ENCODE measurements around the gene CHST11. TPM values are rescaled to one million over a fixed set of nuclear protein-coding genes. Genes with fewer than 3 reads are reported as not detected.
"Not testable (repeated sequence)": the region's sequence is repeated elsewhere in the genome, so short reads cannot be mapped to it uniquely, and the experiment has no call there.

CHST11 gene
- total RNA-seq, 1 donor: 10.8 TPM

GRCh38 chr12:104526320-104526719 is 69.6 kb downstream of the CHST11 start:
- TF ChIP-seq, protein P1, sequence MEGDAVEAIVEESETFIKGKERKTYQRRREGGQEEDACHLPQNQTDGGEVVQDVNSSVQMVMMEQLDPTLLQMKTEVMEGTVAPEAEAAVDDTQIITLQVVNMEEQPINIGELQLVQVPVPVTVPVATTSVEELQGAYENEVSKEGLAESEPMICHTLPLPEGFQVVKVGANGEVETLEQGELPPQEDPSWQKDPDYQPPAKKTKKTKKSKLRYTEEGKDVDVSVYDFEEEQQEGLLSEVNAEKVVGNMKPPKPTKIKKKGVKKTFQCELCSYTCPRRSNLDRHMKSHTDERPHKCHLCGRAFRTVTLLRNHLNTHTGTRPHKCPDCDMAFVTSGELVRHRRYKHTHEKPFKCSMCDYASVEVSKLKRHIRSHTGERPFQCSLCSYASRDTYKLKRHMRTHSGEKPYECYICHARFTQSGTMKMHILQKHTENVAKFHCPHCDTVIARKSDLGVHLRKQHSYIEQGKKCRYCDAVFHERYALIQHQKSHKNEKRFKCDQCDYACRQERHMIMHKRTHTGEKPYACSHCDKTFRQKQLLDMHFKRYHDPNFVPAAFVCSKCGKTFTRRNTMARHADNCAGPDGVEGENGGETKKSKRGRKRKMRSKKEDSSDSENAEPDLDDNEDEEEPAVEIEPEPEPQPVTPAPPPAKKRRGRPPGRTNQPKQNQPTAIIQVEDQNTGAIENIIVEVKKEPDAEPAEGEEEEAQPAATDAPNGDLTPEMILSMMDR (IDR thresholded peaks at IDR 0.05; ENCODE audit: insufficient read depth, low read length): no peak
- no peak overlapping the region for H3K4me3 ChIP-seq (ENCODE audit: low read depth, low read length)
- DNase-seq (ENCODE audit: low read depth): no peak

DNA sequence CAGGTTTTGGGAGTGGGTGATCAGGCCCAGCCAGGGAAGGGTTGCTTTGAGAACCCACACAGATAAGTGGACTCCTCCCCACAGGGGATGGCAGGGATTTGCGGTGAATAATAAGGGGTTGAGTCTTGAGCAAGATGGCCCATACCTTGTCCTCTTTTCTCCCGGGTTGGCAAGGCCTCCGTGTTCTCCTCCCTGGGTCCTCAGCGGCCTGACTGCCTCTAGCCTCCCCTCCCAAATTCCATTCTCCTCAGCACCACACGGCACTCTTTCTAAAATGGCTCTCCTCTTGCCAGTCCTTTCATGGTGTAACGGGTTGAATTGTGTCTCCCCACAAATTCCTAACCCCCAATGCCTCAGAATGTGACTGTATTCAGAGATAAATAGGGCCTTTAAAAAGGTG is 70.0 kb downstream of the CHST11 start:
- no peak overlapping the region for H3K4me3 ChIP-seq (ENCODE audit: low read depth, low read length)
- TF ChIP-seq, protein P1 (IDR thresholded peaks at IDR 0.05; ENCODE audit: insufficient read depth, low read length): no peak
- DNase-seq (ENCODE audit: low read depth): no peak

DNA sequence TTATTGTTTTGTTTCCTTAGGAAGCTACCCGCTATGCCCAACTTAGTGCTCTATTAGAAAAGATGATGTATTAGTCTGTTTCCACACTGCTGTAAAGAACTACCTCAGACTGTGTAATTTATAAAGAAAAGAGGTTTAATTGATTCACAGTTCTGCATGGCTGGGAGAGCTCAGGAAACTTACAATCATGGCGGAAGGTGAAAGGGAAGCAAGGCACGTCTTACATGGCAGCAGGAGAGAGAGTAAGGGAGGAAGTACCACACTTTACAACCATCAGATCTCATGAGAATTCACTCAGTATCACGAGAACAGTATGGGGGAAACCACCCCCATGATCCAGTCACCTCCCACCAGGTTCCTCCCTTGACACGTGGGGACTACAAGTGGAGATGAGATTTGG is 70.9 kb downstream of the CHST11 start:
- not testable (repeated sequence) for H3K4me3 ChIP-seq (ENCODE audit: low read depth, low read length); DNase-seq (ENCODE audit: low read depth)

DNA sequence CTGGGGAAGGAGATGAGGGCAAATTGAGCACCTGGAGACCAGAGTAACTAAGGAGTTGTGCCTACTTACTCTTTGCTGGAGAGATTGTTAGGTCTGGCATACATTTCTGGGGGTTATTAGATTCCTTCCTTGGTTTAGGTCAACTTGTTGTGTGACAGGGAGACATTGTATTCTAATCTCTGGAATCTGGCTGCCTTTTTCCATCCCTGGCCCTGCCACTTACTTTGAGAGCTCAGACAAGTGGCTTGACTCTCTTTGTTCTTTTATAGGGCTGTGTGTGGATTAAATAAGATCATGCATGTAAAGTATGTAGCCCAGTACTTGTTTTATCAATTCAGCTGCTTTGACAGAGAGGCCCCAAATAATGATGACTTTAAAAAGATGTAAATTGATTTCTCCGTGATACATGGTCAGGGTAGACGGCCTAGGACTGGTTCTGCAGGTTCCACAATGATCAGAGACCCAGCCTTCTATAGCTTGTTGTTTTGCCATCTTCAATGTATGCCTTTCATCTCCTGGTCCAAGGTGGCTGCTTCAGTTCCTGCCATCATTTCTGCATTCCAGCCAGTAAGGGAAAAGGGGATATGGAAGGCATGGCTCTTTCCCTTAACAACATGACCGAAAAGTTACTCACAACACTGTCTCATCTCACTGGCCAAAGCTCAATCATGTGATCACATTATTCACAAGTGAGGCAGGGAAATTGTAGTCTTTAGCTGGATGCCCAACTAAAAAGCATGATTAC is 72.6 kb downstream of the CHST11 start:
- TF ChIP-seq, protein P1 (IDR thresholded peaks at IDR 0.05; ENCODE audit: insufficient read depth, low read length): no peak
- H3K4me3 ChIP-seq (ENCODE audit: low read depth, low read length): no peak overlapping the region
- no peak for DNase-seq (ENCODE audit: low read depth)

GRCh38 chr12:104532636-104533035 is 75.9 kb downstream of the CHST11 start:
- no peak overlapping the region for H3K4me3 ChIP-seq (ENCODE audit: low read depth, low read length)
- DNase-seq (ENCODE audit: low read depth): no peak
- TF ChIP-seq, protein P1 (IDR thresholded peaks at IDR 0.05; ENCODE audit: insufficient read depth, low read length): no peak

- TF ChIP-seq, protein P1 (IDR thresholded peaks at IDR 0.05; ENCODE audit: insufficient read depth, low read length): no peak
- no peak for DNase-seq (ENCODE audit: low read depth)
- no peak overlapping the region for H3K4me3 ChIP-seq (ENCODE audit: low read depth, low read length)
Measured at GRCh38 chr12:104533134-104533533, 76.4 kb downstream of the CHST11 start.

DNA sequence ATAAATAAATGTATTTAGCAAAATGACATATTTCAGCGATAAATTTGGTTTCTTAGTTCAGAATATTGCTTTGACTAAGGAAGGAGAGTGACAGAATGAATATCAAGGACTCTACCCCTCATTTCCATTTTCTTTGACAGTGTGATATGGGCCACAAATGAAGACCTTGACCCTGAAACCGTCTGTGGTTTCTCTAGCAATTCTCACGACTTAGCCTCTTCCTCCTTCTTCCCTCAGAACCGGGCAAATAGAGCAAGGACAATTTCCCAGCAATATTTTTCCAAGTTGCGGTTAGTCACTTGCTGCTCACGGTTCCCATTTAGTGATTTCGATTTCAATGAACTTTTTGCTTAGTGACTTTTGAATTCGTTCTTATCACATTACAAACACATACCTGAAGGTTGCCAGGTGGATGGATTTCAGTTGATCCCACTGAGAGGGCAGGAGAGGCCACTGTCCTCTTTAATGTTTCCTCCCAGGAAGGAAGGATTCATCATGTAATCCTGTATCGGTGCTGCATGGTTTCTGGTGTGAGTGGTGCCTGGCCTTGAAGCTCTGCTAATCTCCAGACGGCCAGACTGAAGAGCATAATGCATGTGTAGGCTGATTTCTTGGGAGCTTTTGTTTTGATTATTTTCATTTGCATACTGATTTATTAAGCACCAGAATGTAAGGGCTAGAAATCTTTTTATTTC is 77.6 kb downstream of the CHST11 start:
- DNase-seq (ENCODE audit: low read depth): no peak
- H3K4me3 ChIP-seq (ENCODE audit: low read depth, low read length): no peak overlapping the region
- TF ChIP-seq, protein P1 (IDR thresholded peaks at IDR 0.05; ENCODE audit: insufficient read depth, low read length): no peak
